Suprapubic skin (tissue), 4 donors: ENCODE data around the gene LTBP2. TPM values are rescaled to one million over a fixed set of nuclear protein-coding genes. Genes with fewer than 3 reads are reported as not detected.

Source experiments
- DNase-seq, 2 donors: peaks; one replicate each; pipeline ENCODE4 v3.0.0-alpha.2; 2019; ENCODE audit warnings: low spot score in 2 of 2
- H3K27ac ChIP-seq: fragments of 200-600 bp; sonication (generic); one replicate; pipeline ENCODE4 v1.5.1; 2019
- H3K27me3 ChIP-seq: fragments of 200-600 bp; sonication (generic); one replicate; pipeline ENCODE4 v1.5.1; 2019
- H3K36me3 ChIP-seq: fragments of 200-600 bp; sonication (generic); one replicate; pipeline ENCODE4 v1.5.1; 2019
- H3K4me1 ChIP-seq: fragments of 200-600 bp; sonication (generic); one replicate; pipeline ENCODE4 v1.5.1; 2019
- H3K4me3 ChIP-seq: fragments of 200-600 bp; sonication (generic); one replicate; pipeline ENCODE4 v1.5.1; 2019; ENCODE audit warnings: mild to moderate bottlenecking
- H3K9me3 ChIP-seq: fragments of 200-600 bp; sonication (generic); one replicate; pipeline ENCODE4 v1.5.1; 2019
- EP300 ChIP-seq: sonication (generic); formaldehyde crosslinking; IDR thresholded peaks from one replicate; pipeline ENCODE4 v1.6.1; 2017; ENCODE audit warnings: antibody characterized with exemption
- POLR2A ChIP-seq, 2 donors: fragments of 450-650 bp; IDR thresholded peaks; one replicate each; pipeline ENCODE4 v1.6.1; 2017; ENCODE audit warnings: antibody characterized with exemption in 2 of 2, mild to moderate bottlenecking in 2 of 2, moderate library complexity in 2 of 2
- POLR2AphosphoS5 ChIP-seq, 3 donors: sonication (generic); formaldehyde crosslinking; IDR thresholded peaks; one replicate each; pipeline ENCODE4 v1.6.1; 2017; ENCODE audit warnings: antibody characterized with exemption in 3 of 3
- WGBS: methylation state at CpG from one replicate; pipeline ENCODE4 v1.1.5; 2018; 5-methylcytosine and 5-hydroxymethylcytosine counted together
- total RNA-seq, 4 donors: library from RNA; depleted of rRNA; stranded (reverse); fragments of >200 nt; gene quantifications; one replicate each; pipeline ENCODE4 v1.1.0, GENCODE V29; 2016
- TF ChIP-seq, protein P1 (sequence below), 2 donors: fragments of 200-600 bp in 1 of 2; fragments of 450-650 bp in 1 of 2; sonication (generic) in 1 of 2; IDR thresholded peaks; one replicate each; pipeline ENCODE4 v1.5.1; 2016 to 2019; ENCODE audit warnings: antibody characterized with exemption in 2 of 2, mild to moderate bottlenecking in 1 of 2, moderate library complexity in 1 of 2

LTBP2 gene
- total RNA-seq, 4 donors from 2014 or later: 19.6 to 36.0 (median 26.2) TPM

DNA sequence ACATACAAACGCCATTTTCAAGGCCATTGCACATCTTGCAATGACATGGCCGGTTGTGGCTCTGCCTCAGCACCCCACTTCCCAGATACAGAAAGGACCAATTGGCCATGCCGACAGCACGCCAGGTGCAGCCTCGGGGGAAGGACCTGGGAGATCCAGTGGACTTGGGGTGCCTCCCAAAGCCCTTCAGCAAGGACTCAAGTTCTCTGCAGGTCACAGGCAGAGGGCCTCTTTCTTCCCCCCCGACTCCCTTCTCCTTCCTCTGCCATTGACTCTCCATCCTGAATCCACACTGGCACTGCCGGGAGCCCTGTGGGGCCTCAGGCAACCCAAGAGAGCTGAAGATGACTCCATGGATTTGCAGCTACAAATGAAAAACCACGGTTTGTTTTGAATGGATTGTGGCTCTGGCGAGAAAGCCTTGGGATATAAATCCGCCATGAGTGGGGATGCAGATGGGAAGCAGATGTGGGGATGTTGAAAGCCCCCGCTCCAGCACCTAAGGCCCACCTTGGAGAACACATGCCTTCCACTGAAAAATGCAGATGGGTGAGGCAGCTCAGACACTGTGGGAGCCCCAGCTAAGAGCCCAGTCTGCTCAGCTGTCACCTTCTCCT lies 35.1 kb upstream of the LTBP2 start:
- H3K27ac ChIP-seq: no peak overlapping the region
- TF ChIP-seq POLR2A (IDR thresholded peaks at IDR 0.05): no peak
- TF ChIP-seq, protein P1, sequence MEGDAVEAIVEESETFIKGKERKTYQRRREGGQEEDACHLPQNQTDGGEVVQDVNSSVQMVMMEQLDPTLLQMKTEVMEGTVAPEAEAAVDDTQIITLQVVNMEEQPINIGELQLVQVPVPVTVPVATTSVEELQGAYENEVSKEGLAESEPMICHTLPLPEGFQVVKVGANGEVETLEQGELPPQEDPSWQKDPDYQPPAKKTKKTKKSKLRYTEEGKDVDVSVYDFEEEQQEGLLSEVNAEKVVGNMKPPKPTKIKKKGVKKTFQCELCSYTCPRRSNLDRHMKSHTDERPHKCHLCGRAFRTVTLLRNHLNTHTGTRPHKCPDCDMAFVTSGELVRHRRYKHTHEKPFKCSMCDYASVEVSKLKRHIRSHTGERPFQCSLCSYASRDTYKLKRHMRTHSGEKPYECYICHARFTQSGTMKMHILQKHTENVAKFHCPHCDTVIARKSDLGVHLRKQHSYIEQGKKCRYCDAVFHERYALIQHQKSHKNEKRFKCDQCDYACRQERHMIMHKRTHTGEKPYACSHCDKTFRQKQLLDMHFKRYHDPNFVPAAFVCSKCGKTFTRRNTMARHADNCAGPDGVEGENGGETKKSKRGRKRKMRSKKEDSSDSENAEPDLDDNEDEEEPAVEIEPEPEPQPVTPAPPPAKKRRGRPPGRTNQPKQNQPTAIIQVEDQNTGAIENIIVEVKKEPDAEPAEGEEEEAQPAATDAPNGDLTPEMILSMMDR (IDR thresholded peaks at IDR 0.05): no peak
- TF ChIP-seq EP300: no peak
- TF ChIP-seq POLR2AphosphoS5 (IDR thresholded peaks at IDR 0.05): no peak
- no peaks in the 10 kb centered on the region for H3K27me3 ChIP-seq
- WGBS: 81% methylated on average over 11 of the region's 11 CpGs
- peak in 1 of 2 donors; percentile 62 for DNase-seq
- H3K9me3 ChIP-seq: no peaks in the 10 kb centered on the region
- H3K4me3 ChIP-seq: no peak overlapping the region
- no peaks in the 10 kb centered on the region for H3K36me3 ChIP-seq
- peaks cover 29% of the 10 kb centered on the region for H3K4me1 ChIP-seq

DNA sequence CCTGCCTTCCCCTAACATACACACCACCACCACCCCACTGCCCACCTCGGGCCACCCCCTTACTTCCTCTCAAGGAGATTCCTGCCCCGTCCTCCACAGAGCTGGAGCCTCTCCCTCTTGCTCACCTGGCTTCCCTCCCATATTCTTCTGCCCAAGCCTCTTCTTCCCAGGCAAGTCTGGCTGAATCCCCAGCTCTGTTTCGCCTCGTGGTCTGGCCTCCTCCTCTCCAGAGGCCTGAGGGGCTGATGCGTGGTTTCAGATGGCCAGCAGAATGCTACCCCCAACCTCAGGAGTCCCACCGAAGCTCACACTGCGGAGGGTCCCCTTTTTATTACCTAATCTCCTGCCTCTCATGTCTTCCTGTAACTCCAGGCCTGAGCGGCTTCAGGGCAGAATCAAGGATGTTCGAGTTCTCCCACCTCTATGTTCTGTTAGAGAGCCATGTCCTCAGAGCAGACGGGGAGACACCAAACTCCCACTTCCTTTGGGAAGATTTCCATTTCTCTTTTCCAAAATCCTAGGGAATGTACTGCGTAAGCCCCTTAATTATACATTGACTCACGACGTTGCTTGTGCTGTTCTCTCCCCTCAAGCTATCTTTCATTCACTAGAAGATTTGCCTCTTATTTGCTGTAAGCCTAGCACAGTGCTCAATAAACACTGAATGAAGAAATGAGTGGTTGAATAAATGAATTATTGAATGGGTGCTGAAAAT lies 33.9 kb upstream of the LTBP2 start:
- Histone ChIP-seq H3K36me3 (no peaks in the 10 kb centered on the region), H3K27ac (no peak overlapping the region), H3K4me3 (no peak overlapping the region), H3K4me1 (peaks cover 29% of the 10 kb centered on the region), H3K9me3 (no peaks in the 10 kb centered on the region), H3K27me3 (no peaks in the 10 kb centered on the region)
- TF ChIP-seq POLR2AphosphoS5 (IDR thresholded peaks at IDR 0.05): no peak
- TF ChIP-seq, protein P1 (IDR thresholded peaks at IDR 0.05): no peak
- TF ChIP-seq POLR2A (IDR thresholded peaks at IDR 0.05): no peak
- no peak for TF ChIP-seq EP300
- peak in 1 of 2 donors; percentile 46 for DNase-seq
- WGBS: 48% methylated on average over 13 of the region's 13 CpGs

DNA sequence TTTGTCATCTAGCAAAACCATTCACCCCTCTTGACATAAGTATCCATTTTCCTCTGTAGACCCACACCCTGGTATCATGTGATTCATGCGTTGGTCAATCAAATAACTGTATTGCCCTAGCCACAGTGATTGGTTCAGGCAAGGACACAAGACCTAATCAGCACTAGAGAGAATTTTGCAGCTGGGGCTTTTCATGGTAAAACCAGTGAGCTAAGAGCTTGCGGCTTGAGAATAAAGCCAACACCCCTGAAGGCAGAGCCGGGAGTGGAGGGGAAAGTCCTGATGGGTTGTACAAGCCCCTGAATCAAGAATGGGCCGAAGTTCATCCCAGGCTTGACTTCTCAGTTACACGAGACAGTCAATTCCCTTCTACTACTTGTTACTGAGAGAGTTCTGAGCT lies 33.2 kb upstream of the LTBP2 start:
- no peak for DNase-seq
- Histone ChIP-seq H3K36me3 (no peaks in the 10 kb centered on the region), H3K4me1 (peaks cover 29% of the 10 kb centered on the region), H3K27me3 (no peaks in the 10 kb centered on the region), H3K4me3 (no peak overlapping the region), H3K9me3 (no peaks in the 10 kb centered on the region), H3K27ac (no peak overlapping the region)
- WGBS: 51% methylated on average over 5 of the region's 5 CpGs
- TF ChIP-seq POLR2A (IDR thresholded peaks at IDR 0.05) (no peak), POLR2AphosphoS5 (IDR thresholded peaks at IDR 0.05) (no peak), EP300 (no peak)
- TF ChIP-seq, protein P1 (IDR thresholded peaks at IDR 0.05): no peak

DNA sequence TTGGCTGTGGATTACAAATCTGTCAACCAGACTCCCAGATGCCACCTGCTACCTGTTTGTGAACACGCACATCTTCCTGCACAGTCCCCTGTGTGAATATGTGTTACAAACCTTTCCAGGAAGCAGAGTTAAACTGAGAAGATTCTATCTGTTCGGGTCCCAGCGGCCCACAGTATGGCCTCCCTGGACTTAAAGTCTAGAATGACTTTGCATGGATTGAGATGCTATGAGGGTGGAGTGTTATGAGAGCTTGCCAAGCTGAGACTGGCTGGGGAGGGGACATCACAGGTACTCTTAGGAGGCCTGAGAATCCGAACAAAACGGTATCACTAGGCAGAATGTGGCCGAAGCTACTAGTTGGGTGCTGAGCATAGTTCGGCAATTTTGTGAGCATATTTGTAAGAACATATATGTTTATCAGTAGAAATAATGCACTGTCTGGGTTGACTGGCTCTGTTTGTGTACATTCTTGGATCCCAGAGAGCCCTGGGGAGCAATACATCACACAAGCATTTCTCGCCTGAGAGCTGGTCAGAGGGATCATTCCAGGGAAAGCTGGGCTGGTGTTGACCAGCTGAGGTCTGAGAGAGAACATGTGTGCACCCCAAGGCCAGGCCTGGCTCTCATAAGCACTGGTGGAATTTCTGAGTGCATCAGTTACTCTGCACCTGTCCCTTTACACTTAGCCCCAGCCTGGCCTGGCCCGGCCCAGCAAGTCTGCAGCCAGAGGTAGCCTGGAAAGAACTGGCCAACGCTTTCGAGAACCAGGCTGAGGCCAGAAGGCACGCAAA lies 29.8 kb upstream of the LTBP2 start:
- Histone ChIP-seq H3K36me3 (no peaks in the 10 kb centered on the region), H3K4me1 (peaks cover 9% of the 10 kb centered on the region), H3K9me3 (no peaks in the 10 kb centered on the region), H3K27me3 (no peaks in the 10 kb centered on the region), H3K27ac (no peak overlapping the region), H3K4me3 (no peak overlapping the region)
- no peak for DNase-seq
- WGBS: 94% methylated on average over 11 of the region's 12 CpGs
- TF ChIP-seq, protein P1 (IDR thresholded peaks at IDR 0.05): no peak
- no peak for TF ChIP-seq EP300
- no peak for TF ChIP-seq POLR2AphosphoS5 (IDR thresholded peaks at IDR 0.05)
- no peak for TF ChIP-seq POLR2A (IDR thresholded peaks at IDR 0.05)

DNA sequence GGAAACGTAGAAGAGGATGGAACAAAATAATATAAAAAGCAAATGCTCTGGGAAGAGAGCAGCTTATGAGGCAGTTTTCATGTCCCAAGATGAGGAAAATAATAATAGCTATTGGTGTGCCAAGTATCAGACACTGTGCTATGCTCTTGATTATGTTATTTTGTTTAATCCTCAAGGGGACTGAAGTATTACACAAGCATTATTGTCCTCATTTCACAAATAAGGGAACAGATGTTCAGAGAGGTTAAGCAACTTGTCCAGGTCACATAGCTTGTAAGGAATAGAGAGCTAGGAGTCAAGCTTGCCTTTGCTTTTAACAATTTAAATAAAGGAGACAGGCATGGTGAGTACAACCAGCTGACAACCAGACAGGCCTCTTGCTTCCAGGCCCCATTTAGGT lies 26.9 kb upstream of the LTBP2 start:
- TF ChIP-seq POLR2AphosphoS5 (IDR thresholded peaks at IDR 0.05) (peak in 1 of 3 donors; percentile 71), POLR2A (IDR thresholded peaks at IDR 0.05) (no peak)
- H3K27me3 ChIP-seq: no peaks in the 10 kb centered on the region
- H3K4me1 ChIP-seq: peaks cover 9% of the 10 kb centered on the region
- no peaks in the 10 kb centered on the region for H3K36me3 ChIP-seq
- no peak for DNase-seq
- no peak overlapping the region for H3K4me3 ChIP-seq
- WGBS: 73% methylated on average over 1 of the region's 1 CpG
- H3K9me3 ChIP-seq: no peaks in the 10 kb centered on the region
- no peak overlapping the region for H3K27ac ChIP-seq
